ENCODE results near the gene MRPL22. TPM values are rescaled to one million over a fixed set of nuclear protein-coding genes. Genes with fewer than 3 reads are reported as not detected.
"Not testable (repeated sequence)": the region's sequence is repeated elsewhere in the genome, so short reads cannot be mapped to it uniquely, and the experiment has no call there.

Gene MRPL22
- 30.5 TPM for total RNA-seq

DNA sequence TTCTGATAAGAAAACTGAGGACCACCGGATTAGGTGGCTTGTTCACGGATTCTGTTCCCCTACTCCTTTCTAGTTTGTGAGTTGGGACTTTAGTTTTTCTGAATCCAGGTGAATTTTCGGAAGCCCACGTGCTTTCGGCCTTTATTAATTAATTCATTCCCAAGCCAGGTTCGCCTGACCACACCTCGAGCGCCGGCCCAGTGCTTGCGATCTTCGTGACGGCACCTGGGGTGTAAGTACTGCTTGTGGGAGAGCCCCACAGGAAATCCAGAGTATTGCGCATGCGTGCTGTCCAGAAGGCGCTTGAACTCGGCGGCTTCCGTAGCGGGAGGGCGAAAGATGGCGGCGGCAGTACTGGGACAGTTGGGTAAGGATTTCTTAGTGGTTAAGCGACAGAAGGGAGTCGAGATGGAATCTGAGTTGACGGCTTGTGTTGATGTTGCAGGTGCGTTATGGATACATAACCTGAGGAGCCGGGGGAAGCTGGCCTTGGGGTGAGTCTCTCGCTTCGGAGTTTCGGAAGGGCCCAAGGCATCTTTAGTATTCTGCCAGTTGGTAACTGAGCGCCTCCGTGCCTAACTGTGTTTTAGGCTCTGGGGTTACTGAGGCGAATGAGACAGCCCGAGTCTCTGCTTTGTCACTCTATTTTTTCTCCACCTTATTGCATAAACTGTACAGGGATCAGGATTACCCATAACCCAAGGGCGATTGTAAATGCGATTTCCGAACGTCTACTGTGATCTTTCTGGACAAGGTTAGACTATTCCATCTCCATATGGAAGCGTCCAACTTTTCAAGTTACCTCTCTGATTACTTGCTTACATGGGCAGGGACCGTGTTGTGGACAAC is at the start of gene MRPL22:
Gene MRPL22 (plus strand): TSS at position 302 of the 849 bp plus-strand sequence. CDS start 38 bp downstream, at position 340.
- DNase-seq (ENCODE audit: low spot score), result peak; percentile 95

DNA sequence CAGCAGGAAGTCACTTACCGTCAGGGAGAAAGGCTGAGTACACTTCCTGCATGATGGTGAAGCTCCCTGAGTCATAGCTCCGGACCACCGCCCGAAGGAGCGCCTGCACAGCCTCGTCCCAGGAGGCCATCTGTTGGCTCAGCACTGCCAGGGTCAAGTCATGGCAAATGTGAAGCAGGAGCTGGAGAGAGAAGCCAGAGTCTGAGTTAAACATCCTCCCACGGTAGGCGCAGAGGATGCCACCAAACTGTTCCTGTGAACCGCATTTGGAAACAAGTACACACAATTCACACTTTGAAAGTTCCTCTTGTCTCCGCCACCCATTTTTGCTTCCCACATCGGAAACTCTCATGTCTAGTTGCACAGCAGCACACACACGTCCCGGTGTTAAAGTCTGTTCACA is 48.5 kb upstream of the MRPL22 start:
- no peak for DNase-seq (ENCODE audit: low spot score)

DNA sequence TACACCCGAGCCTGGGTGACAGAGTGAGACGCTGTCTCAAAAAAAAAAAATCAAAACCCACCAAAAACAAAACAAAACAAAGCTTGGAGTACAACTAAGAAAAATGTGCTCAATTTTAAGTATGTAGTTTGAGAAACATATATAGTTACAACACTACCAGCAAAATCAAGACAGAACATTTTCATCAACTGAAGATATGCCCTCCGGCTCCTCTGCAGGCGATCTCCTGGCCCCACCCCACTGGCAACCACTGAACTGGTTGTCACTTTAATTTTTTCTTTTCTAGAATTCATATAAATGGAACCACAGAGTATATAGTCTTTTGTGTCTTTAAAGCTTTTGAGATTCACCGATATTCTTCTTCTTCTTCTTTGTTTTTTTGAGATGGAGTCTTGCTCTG is 47.5 kb upstream of the MRPL22 start:
- no peak for DNase-seq (ENCODE audit: low spot score)

DNA sequence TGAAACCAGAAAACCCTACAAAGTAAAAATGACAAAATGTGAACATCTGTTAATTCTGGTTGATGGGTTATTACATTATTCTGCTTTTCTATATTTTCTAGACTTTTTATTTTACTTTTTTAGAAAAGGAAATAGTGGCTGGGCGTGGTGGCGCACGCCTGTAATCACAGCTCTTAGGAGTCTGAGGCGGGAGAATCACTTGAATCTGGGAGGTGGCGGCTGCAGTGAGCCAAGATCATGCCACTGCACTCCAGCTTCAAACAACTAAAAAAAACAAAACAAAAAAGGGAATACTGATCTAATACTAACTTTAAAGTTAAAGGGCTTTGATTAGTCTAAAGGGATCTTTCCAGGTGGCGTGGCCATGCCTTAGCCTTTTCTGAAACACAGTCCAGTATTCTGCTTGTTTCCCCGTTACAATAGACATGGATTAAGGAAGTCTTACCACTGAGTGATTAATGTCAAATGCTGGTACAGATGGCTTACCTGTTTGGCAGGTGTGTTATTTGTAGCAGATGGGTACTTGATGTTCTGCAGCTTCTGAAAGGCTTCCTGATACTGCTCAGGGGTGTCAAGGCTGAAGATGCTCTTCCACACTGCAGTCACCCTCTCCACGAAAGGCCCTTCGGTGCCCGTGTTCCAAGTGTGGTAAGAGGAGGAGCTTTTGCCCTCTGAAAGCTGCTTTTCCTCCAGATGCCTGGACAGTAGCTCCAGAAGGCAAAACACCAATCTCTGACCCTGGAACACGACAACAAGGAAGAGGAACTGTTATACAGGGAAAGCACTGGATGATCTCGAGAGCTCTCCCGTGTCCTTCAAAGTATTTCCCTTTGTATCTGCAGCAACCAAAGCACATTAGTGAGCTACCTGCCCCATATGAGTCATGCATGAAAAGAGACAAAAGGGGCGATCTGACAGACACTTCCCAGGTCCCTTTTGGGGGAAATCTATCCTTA is 45.0 kb upstream of the MRPL22 start:
- no peak for DNase-seq (ENCODE audit: low spot score)

DNA sequence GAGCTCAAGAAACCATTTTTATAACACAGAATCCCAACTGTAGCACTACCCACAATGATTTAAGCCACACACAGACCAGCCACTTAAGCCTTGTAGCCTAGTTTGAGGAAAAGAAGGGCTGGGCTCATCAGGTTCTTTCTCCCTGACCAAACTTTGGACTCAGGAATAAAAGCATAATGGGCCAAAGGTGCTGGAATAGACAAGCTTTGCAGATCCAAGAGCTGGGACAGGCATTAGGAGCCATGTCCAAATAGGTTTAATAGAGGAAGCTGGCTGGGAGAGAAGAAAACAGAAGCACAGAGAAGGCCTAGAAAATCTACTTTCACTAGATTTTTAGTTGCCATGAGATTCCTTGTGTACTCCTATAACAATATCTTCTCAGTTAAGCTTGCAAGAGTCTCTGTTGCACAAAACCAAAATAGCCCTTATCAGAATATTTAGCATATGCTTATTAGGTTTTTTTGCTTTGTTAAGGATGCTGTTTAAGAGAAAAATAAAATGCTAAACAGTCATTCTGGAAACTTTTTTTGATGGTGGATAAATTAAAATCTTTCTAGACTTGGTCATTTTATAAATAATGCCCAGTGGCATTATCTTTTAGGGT is 44.2 kb upstream of the MRPL22 start:
- no peak for DNase-seq (ENCODE audit: low spot score)

DNA sequence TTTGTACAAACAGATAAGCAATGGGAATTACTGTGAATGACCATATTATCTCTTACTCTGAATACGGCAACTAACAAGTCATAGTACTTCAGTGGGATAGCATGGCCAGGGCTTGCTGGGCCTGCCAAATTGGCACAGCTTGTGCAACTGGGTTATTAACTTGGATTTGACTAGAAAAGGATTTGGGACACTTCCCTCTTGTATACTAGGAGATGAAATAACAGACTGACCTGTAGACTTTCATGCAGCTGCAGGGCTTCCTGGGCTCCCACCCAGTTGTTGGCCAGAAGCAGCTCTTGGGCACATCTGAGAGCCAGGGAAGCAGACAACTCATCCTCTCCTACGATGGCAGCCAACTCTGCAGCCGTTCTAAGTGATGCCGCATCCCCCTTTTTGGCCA is 42.7 kb upstream of the MRPL22 start:
- DNase-seq (ENCODE audit: low spot score), result no peak

DNA sequence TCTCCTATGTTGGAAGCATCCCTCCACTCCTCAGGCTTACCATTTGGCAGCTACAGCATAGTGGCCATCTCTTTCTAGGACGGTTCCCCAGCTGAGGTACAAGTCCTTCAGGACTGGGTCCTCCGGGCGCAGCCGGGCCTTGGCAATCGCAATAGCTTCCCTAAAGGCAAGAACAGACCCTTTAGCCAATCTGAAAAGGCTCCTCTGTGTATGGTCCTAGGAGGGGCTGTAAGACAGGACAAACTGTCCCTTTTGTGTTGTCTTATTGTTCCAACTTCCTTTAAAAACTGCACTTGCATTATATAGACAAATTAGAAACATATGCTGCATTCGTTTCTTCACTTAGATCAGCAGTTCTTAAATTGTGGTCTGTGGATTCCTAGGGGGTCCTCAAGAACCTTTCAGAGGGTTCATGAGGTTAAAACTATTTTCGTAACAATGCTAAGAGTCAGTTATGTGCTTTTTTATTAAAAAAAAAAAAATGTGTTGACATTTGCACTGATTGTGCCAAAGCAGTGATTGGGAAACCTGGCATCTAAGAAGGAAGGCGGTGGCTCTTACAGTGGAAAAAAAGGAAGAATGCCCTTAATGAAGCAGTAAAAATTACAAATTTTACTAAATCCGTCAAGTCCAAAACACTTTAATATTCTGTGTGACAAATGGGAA is 41.6 kb upstream of the MRPL22 start:
- DNase-seq (ENCODE audit: low spot score), result no peak

DNA sequence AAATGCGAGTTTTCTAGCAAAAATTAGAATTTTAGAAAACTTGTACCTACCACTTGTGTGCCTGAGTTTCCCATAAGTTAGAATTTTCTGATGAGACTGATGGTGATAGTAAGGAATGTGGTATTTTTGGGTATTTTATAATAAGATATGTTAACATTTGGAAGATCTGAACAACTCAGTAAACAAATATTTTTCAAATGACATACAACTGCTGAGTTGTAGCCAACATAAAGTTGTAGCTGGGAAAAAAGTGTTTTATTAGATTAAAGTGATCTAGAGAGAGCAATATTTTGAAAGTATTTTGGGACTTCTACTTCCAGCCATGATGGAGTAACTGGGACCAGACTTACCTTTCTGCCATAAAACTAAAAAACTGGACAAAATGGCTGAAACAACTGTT is 40.8 kb upstream of the MRPL22 start:
- DNase-seq (ENCODE audit: low spot score), result no peak

DNA sequence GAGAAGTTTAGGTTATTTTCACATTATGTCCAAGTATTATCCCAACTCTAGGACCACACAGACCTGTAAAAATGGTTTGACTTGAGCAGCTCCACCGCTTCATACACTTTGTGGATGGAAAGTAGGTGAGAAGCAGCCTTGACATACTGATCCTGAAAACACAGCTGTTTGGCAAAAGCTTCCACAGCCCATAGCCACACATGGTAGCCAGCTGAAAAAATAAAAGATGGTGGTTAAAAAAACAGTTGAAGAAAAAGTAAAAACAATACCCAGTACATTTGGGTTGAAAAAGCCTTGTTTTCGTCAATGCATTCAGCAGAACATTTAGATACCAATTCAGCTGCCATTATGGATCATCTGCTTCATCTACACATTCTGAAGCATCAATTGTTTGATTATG is 39.6 kb upstream of the MRPL22 start:
- DNase-seq (ENCODE audit: low spot score), result no peak

DNA sequence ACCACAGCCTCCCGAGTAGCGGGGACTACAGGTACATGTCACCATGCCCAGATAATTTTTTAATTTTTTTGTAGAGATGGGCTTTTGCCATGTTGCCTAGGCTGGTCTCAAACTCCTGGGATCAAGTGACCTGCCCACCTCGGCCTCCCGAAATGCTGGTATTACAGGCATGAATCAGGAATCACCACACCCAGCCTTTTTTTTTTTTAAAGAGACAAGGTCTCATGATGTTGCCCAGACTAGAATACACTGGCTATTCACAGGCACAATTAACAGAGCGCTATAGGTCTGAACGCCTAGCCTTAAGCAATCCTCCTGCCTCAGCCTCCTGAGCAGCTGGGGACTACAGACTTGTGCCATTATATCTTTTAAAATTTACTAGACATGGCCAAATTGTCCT is 39.0 kb upstream of the MRPL22 start:
- no peak for DNase-seq (ENCODE audit: low spot score)

DNA sequence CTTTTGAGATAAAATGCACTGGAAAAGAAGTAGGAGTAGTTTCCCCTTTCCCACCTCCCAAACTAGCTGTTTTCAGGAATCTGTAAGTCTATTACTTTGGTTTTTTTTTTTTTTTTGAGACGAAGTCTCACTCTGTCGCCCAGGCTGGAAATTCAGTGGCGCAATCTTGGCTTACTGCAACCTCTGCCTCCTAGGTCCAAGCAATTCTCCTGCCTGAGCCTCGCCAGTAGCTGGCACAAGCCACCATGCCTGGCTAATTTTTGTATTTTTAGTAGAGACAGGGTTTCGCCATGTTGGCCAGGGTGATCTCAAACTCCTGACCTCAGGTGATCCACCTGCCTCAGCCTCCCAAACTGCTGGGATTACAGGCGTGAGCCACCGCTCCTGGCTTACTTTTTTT is 35.3 kb upstream of the MRPL22 start:
- not testable (repeated sequence) for DNase-seq (ENCODE audit: low spot score)

DNA sequence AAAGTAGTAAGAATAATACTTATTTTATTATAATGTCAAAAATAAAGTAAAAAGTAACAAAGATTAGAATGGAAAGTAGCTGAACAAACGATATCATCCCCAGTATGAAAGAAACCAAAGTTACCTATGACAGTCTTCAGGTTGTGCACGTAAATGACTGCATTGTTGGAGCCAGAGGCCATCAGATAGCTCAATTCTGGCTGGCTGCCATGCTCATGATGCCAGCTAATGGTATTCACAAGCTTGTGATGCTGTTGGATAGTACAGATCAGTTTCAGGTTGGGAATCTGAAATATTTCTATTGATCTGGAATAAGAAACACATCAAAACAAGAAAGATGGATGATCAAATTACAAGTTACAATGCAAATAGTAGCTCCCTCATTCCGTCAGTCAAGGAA is 24.0 kb upstream of the MRPL22 start:
- DNase-seq (ENCODE audit: low spot score), result no peak

DNA sequence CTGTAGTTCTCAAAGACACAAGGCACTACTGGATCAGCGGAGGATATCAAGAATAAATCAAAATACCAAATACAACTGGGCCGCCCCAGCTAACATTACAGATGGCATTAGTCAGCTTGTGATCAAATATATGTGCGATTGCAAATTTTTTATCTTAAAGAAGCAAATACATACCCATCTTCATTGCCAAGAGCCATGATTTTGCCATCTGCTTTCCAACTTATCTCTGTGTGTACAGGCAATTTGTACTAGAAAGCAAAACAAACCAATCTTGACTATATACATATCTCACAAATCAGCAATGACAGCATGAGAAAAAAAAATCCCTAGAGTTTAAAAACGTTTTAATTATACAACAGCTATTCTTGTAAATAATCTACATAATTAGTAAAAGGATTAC is 23.1 kb upstream of the MRPL22 start:
- DNase-seq (ENCODE audit: low spot score), result no peak

DNA sequence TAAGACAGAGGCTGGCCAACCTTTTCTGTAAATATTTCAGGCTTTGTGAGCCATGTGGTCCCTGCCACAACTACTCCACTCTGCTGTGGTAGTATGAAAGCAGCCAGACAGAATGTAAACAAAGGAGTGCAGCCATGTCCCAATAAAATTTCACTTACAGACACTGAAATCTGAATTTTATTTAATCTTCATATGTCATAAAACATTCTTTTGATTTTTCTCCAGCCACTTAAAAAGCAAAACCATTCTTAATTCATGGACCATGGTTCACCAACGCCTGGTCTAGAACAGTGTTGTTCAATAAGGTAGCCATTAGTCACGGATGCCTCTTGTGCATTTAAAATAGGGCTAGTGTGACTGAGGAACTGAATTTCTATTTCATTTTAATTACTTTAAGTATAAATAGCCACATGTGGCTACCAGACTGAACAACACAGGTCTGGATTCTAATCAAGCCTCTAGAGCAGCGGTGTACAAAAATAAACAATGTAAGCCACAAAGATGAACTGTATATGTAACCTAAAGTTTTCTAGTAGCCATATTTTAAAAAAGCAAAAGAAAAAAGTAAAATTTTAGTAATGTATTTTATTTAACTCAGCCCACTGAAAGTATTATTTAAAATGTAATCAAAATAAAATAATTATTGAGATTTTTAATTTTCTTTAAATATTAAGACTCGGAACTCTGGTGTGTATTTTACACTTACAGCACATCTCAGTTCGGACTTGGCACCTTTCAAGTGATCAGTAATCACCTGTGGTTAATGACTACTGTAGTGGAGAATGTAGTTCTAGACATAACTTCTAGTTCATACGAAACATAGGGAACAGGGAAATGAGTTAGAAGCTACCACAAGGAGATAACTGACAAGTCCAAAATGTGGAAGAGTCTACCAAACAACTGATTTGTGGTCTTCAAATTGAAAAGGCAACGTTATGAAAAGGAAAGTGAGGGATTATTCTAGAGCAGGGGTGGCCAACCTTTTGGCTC is 17.1 kb upstream of the MRPL22 start:
- DNase-seq (ENCODE audit: low spot score), result no peak

DNA sequence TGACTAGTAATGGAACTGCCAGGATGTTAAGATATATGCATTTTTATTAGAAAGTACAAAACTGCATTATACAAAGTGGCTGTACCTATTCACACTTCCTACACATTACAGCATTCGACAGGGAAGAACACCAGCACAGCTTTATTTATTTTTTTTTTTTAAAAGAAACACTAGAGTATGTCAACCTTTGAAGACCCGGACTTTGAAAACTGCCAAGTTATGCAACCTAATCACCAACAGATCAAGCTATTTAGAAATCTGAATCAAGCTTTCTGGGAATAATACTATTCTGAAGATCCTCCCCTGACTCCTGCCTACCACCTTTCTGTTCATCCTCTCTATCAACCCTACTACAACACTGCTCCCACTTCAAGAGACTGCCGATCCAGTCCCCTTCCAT is 7.3 kb upstream of the MRPL22 start:
- DNase-seq (ENCODE audit: low spot score), result no peak

DNA sequence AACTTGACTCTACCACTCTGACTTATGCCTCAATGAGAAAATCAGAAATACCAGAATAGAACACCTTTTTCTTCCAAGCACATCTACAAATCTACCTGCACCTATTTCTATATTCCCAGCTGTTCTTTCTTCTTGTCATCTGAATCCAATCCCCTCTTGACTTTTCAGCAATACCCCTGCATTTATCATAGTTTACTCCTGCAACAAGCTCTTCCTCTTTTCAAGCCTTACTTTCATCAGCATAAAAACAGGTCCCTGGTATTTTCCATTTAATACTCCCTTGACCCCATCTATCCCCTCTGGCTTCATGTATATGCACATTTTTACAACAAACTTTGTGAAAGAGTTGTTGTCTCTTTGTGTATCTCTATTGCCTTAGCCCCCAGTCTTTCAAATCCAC is 6.0 kb upstream of the MRPL22 start:
- DNase-seq (ENCODE audit: low spot score), result no peak

DNA sequence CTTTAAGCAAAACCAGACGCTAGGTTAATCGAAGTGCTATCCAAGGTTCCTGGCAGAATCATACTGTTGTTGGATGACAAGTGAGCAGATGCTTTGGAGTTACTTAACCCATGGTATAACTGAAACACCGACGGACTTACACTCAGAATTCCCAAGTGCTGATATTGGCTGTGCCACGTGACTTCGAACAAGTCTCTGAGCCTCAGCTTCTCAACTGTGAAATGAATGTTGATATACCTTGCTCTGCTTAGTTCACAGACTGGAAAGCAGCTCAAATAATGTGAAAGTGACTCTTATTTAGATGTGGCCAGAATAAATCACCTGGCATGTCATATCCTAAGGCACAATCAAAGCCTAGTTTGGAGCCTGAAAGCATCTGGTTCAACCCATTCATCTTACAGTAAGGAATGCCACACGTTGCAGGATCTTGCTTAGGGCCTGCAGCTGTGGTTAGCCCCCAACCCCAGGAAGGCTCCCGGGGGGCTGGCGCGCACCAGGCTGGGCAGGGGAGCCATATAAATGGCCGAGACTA is 3.6 kb upstream of the MRPL22 start:
- DNase-seq (ENCODE audit: low spot score), result no peak

DNA sequence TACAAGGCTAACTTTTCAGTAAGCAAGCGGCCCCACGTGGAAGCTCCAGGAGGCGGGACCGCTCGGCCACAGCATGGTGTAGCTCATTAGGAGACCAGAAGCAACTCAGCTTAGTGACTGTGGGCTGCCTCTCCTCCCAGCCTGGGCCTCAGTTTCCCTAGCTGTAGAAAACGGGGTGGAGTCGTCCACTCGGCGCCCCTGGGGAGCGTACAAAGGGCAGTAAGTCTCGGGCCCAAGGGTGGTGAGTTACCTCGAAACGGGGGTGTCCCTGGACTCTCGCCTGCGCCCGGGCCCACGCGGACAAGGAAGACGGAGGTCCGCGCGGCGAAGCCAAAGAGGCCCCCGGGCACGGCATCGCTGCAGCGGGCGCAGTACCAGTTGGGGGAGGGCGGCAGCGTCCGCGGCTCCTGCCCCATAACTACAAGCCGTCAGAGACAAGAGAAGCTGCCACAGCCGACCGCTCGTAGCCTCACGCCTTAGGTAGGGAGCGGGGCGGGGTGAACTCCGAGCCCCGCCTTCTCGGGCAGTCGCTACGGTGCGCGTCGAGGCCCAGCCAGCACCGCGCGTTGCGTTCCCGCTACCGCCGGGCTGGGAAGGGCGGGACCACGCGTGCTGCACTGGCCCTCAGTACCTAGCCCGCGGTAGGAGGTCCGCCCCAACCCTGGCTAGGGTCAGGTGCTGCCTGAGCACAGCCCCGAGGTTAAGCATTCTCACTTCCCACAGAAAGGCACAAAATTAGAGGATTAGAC is 3.0 kb upstream of the MRPL22 start, which contains the start of gene GEMIN5:
Gene GEMIN5 (minus strand): TSS at position 494 of the 749 bp plus-strand sequence. CDS start 78 bp downstream, at position 416.
- DNase-seq (ENCODE audit: low spot score), result peak; percentile 82

DNA sequence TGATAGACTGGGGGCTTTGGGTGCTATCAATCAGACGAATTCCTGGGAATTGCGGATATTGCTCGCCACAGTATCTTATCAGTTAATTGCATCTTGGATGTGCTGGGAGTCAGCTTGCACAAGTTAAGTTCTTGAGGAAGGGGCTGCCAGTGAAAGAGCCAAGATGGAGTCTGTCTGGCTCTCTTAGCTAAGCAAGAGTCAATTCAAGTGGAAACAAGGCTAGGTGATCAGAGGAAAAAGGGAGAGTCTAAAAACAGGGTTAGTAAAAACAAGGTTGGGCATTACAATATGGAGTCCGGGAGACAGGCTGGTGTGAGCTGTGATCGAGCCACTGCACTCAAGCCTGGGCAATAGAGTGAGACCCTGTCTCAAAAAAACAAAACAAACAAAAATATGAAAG is 1.5 kb upstream of the MRPL22 start:
- not testable (repeated sequence) for DNase-seq (ENCODE audit: low spot score)
